Epithelial cell of esophagus (primary cell): ENCODE data around the gene LRP1.

ENCODE experiments used
- DNase-seq: peaks from one replicate; pipeline ENCODE4 v3.0.0; 2010; ENCODE audit warnings: low read depth
- H3K4me3 ChIP-seq: 2 replicates; pipeline ENCODE4 v1.5.1; 2011; ENCODE audit warnings: mild to moderate bottlenecking, low read length, control low read depth
- TF ChIP-seq, protein P1 (sequence below): IDR thresholded peaks from 2 replicates; pipeline ENCODE4 v1.5.1; 2011; ENCODE audit warnings: low read depth, mild to moderate bottlenecking, low read length, control low read depth, inconsistent platforms; ENCODE audit not compliant: insufficient read depth; ENCODE audit errors: missing control alignments

LRP1 gene

DNA sequence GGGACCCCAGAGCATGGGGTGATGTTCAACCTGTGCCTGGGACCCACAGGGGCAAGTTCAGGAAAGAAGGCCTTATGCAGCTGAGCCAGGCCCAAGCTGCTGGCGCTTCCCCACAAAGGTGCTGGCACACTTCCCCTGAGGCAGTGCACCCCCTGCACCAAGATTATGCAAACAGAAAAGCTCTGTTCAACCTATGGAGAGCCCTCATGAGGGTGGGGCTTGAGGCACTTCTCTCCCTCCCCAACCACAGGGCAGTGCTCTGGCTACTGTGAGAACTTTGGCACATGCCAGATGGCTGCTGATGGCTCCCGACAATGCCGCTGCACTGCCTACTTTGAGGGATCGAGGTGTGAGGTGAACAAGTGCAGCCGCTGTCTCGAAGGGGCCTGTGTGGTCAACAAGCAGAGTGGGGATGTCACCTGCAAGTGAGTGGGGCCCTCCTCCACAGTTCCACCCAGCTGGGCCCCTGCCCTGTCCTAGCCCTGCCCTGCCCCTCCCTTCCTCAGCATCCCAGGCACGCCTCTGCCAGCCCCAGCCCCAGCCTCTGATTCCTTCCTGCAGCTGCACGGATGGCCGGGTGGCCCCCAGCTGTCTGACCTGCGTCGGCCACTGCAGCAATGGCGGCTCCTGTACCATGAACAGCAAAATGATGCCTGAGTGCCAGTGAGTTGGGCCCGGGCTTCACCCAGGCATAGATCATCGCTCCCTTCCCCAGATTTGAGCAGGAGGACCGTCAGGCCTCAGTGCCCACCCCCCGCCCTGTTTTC lies 82.8 kb downstream of the LRP1 start:
- H3K4me3 ChIP-seq: no peak overlapping the region
- no peak for DNase-seq
- TF ChIP-seq, protein P1, sequence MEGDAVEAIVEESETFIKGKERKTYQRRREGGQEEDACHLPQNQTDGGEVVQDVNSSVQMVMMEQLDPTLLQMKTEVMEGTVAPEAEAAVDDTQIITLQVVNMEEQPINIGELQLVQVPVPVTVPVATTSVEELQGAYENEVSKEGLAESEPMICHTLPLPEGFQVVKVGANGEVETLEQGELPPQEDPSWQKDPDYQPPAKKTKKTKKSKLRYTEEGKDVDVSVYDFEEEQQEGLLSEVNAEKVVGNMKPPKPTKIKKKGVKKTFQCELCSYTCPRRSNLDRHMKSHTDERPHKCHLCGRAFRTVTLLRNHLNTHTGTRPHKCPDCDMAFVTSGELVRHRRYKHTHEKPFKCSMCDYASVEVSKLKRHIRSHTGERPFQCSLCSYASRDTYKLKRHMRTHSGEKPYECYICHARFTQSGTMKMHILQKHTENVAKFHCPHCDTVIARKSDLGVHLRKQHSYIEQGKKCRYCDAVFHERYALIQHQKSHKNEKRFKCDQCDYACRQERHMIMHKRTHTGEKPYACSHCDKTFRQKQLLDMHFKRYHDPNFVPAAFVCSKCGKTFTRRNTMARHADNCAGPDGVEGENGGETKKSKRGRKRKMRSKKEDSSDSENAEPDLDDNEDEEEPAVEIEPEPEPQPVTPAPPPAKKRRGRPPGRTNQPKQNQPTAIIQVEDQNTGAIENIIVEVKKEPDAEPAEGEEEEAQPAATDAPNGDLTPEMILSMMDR: no peak

DNA sequence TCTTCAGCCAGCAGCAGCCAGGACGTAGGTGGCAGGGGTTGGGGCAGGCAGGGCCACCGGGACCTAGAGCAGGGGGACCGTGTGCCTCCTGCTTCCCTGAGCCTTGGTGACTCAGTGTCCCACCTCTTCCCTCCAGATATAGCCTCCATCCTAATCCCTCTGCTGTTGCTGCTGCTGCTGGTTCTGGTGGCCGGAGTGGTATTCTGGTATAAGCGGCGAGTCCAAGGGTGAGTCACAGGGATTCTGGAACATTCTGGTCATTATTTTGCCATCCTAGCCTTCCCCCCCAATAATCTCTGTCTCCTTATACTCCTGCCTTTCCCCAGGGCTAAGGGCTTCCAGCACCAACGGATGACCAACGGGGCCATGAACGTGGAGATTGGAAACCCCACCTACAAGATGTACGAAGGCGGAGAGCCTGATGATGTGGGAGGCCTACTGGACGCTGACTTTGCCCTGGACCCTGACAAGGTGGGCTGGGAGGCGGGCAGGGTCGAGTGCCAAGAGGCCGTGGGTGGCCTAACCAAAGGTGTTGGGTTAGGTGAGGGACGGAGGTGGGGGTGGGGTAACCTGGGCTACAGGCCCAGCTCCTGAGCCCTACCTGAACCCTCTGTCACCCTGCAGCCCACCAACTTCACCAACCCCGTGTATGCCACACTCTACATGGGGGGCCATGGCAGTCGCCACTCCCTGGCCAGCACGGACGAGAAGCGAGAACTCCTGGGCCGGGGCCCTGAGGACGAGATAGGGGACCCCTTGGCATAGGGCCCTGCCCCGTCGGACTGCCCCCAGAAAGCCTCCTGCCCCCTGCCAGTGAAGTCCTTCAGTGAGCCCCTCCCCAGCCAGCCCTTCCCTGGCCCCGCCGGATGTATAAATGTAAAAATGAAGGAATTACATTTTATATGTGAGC lies 83.8 kb downstream of the LRP1 start:
- TF ChIP-seq, protein P1: no peak
- H3K4me3 ChIP-seq: no peak overlapping the region
- DNase-seq: no peak

DNA sequence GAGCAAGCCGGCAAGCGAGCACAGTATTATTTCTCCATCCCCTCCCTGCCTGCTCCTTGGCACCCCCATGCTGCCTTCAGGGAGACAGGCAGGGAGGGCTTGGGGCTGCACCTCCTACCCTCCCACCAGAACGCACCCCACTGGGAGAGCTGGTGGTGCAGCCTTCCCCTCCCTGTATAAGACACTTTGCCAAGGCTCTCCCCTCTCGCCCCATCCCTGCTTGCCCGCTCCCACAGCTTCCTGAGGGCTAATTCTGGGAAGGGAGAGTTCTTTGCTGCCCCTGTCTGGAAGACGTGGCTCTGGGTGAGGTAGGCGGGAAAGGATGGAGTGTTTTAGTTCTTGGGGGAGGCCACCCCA lies 84.4 kb downstream of the LRP1 start:
- DNase-seq: no peak
- no peak overlapping the region for H3K4me3 ChIP-seq
- TF ChIP-seq, protein P1: no peak

DNA sequence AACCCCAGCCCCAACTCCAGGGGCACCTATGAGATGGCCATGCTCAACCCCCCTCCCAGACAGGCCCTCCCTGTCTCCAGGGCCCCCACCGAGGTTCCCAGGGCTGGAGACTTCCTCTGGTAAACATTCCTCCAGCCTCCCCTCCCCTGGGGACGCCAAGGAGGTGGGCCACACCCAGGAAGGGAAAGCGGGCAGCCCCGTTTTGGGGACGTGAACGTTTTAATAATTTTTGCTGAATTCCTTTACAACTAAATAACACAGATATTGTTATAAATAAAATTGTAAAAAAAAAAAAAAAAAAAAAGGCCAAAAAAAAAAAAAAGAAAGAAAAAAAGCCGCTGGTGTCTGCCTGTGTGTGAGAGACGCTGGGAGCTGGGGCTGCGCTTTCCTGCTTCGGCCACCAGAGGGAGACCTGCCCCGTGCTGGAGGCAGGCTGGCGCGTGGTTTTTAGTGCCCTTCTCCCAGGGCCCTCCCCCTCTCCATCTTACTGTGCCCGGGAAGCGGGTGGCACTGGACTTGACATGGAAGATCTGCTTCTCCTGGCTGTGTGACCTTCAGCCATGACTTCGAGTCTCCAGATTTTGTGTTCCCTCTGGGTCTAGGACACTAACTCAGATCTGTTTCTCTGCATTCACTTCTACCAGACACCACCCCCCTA lies 84.9 kb downstream of the LRP1 start:
- H3K4me3 ChIP-seq: no peak overlapping the region
- TF ChIP-seq, protein P1: peak; percentile 95
- DNase-seq: peak; percentile 85

DNA sequence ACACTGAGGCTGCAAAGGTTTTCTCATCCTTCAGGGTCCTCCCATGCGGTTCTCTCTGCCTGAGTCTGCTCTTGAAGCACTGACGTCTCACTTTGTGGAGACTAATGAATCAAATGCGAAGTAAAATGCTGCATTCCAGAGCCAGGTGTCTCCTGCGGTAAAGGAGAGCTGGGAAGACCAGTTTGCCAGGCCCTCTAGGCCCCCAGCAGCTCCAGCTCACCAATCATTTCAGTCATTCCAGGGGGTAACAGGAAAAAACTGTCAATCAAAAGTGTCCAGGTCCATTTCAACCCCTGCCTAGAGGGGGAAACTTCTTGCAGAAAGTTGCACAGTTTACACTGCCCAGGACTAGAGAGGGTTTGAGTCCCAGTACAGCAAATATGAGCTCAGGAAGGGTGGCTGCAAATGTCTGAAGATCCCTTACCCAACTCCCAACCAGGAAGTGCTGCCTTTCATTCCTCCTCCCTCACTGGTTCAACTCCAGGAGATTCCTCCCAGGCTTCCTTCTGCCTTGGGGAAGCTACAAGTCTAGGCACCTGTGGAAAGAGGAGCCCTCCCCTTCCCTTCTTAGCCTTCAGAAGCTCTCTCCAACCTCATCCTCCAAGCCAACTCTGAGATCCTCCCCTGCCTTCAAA lies 85.6 kb downstream of the LRP1 start:
- H3K4me3 ChIP-seq: no peak overlapping the region
- TF ChIP-seq, protein P1: no peak
- peak; percentile 59 for DNase-seq

DNA sequence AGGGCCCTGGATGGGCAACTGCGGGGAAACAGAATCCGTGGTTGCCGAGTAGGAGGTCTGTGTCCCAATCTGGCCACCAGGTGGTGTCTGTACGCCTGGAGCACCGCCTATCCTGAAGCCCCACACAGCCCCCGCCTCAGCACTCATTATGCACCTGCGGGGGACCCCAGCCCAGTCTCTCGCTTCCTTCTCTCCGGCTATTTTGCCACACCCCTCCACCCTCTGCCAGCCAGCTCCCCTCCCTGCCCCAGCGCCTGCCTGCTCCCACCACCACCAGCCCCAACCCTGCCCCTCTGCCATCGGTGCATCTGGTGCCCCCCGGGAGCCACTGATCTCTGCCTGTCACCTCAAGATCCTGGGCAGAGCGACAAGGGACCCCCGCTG lies 86.1 kb downstream of the LRP1 start:
- H3K4me3 ChIP-seq: no peak overlapping the region
- DNase-seq: peak; percentile 64
- TF ChIP-seq, protein P1: peak; percentile 82
